Astrocyte (in vitro differentiated cells and primary cell): ENCODE results near the gene EPS8L3.

Experiments
- CTCF ChIP-seq: IDR thresholded peaks from 2 replicates; pipeline ENCODE4 v1.5.1; 2011; ENCODE audit warnings: low read depth, mild to moderate bottlenecking, inconsistent platforms, low read length, moderate library complexity; ENCODE audit not compliant: insufficient read depth
- EZH2 ChIP-seq: IDR thresholded peaks from 2 replicates; pipeline ENCODE4 v1.6.1; 2012; ENCODE audit warnings: mild to moderate bottlenecking, low read length, inconsistent platforms; ENCODE audit not compliant: insufficient read depth

GRCh38 chr1:109713636-109714035, 50.1 kb downstream of the EPS8L3 start:
- TF ChIP-seq CTCF (no peak), EZH2 (no peak)
